T-helper 22 cell (primary cell): Measurements from ENCODE around the gene DYRK1A.
"Not testable (repeated sequence)": the region's sequence is repeated elsewhere in the genome, so short reads cannot be mapped to it uniquely, and the experiment has no call there.

Experiments used
- DNase-seq: peaks from one replicate; pipeline ENCODE4 v3.0.0-alpha.2; 2020; ENCODE audit warnings: low read depth

The DYRK1A gene

DNA sequence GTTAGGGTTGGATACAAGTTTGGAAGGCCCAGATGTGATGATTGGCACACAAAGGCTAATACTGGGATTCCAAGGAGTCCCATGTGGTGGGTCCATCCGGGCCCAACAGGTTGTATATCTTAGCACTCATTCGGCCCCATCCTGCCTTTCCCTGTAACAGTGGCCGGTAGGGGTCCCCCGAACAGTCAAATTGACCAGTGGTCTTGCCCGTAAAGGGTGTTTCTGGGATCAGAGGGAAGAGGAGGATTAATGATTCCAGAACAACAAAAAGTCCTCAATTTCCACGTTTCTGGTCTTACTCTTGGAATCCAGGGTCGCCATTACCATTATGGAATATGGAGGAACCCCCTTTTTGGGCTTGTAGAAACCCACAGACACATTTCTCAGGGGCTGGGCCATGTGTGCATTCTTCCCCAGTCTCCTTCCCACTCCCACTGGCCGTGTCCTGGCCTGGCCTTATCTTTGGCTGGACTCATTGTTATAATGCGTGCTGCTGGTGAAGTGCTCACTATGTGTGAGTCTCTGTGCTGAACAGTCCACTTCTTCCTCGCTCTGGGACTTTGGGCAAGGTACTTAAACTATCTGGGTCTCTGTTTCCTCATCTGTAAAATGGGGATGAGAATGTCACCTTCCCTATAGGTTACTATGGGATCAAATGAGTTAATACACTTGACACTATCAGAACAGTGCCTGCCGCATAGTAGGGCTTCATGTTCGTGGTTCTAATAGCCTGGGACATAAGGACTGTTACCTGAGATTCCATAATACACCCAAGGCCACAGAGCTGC lies 161.8 kb downstream of the DYRK1A start:
- no peak for DNase-seq

DNA sequence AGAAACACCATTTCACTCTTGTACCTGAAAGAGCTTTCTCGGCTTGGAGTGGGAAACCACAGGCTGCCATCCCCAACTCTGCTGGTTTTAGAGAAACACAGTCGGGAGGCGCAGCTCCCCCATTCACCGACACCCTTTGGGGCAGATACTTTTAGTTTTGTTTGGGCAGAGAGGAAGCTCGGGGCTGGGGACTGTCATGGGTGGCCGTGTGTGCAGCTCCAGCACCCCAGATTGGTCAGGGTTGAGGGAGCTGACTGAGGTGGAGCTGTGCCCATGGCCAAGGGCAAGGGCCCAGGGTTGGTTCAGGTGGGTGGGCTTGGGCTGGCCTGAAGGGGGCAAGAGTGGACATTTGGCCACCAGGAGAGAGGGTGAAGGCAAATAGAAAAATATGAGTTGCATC lies 163.1 kb downstream of the DYRK1A start:
- DNase-seq = no peak

DNA sequence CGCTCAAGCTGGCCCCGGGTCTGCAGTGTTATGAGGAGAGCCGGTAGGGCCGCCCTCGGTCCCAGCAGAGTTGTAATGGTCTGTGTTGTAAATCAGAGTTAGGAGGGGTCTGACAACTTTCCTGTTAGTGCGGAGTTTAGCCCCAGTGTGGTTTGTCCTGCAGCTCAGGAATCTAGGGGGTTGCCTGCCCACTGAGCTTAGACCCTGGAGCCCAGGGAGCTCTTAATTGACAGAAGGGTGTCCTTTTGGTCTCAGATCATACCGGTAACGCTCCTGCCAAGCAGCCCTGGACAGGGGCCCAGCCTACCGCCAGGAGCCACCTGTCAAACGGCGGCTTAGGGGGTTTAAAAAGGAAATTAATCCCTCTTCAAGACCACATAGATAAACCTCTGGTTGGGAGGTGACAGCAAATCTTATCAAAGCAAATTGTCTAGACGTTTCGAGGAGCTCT lies 164.4 kb downstream of the DYRK1A start:
- no peak for DNase-seq

DNA sequence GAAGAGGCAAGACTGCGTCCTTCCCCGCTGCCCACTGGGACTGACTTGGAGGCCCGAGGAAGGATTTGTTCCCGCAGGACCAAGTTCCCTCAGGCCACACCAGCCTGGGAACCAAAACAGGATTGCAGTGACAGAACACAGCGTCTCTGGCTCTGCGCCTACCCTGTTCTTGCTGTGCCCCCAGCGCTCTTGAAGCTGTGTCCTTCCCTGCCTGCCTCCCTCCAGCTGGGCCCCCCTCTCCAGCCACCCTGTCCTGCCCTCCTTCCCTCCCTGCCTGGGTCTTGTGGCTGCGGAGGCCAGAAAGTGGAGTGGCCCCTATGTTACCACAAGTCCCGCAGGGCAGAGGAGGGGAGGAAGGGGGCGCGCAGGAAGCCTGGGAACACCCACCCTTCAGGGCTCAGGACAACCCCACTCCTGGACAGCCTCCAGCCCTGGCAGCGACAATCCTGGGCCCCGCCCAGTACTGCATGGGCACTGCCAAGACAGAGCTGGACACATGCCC lies 164.9 kb downstream of the DYRK1A start:
- DNase-seq = no peak

GRCh38 chr21:37532868-37533780 lies 166.6 kb downstream of the DYRK1A start:
- no peak for DNase-seq

DNA sequence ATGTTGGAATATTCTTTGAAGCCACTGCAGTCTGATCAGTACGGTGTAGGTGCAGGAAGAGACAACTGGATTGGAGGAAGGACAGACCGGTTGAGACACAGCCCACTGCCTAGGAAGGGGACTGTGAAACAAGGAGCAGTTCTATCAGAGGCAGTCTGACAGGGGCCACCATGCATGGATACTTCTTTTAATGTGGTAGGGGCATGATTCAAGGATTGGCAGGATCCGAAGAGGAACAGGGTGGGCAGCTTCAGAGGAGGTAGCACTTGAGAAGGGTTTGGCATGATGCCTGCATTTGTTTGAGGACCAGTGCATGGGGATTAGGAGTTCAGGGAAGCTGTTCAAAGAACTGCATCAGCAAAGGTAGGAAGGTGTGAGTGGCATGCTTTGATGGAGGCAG lies 167.9 kb downstream of the DYRK1A start:
- no peak for DNase-seq

DNA sequence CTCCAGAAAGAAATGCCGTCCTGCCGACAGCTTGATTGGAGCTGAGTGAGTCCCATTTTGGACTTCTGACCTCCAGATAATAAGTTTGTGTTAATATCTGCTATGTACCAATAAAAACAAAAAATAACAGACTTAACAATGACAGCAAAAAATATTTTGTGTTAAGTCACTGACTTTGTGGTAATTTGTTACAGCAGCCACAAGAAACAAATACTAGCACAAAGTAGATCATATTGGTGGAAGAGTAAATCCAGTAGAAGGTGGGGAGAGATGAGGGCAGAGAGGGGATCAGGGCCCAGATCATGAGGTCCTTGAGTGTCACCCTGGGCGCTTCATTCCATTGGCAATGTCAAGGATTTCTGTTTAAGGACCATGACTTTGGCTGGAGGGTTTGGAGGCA lies 168.6 kb downstream of the DYRK1A start:
- DNase-seq = no peak

- no peak for DNase-seq
Observed at GRCh38 chr21:37535672-37536071, 169.1 kb downstream of the DYRK1A start.

DNA sequence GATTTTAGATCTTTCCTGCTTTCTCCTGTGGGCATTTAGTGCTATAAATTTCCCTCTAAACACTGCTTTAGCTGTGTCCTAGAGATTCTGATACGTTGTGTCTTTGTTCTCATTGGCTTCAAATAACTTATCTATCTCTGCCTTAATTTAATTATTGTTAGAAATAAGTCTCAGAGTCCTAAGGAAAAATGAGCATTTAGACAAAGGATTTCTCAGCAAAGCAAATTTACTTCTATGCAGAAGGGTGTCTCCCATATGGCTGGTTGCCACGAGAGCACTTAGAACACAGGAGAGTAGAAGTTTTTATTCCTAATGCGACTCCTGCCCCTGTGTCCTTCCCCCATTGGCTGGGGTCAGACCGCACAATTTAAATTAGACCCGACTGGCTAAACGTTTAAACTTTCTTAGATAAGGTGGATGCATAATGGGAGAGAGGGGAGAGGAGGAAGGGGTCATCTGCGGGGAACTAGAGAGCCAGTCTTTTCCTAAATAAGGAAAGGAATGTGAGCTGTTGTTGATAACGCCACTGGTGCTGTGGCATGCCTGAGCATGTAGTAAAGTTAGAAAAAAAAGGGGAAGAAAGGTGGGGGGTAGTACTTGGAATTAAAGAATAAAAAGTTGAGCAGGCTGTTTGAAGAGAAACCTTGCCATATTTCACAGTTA lies 170.2 kb downstream of the DYRK1A start:
- no peak for DNase-seq

GRCh38 chr21:37537391-37537996 lies 170.9 kb downstream of the DYRK1A start:
- no peak for DNase-seq

DNA sequence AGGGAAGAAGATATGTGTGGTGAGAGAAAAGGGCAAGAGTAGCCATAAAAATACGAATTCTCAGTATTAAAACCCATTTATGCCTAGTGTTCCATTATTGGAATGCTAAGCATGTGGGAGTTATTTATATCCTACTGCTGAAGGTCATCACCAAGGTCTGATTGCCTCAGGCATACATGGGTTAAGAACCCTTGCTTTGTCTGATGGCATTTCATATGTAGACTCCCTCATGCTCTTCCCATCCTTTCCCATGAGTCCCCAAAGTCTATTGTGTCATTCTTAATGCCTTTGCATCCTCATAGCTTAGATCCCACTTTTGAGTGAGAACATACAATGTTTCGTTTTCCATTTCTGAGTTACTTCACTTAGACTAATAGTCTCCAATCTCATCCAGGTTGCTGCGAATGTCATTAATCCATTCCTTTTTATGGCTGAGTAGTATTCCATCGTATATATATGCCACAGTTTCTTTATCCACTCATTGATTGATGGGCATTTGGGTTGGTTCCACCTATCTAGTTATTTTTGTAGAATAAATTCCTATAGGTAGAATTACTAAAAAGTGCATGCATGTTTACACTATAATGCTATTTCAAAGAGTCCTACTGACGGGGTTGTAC lies 172.5 kb downstream of the DYRK1A start:
- no peak for DNase-seq

DNA sequence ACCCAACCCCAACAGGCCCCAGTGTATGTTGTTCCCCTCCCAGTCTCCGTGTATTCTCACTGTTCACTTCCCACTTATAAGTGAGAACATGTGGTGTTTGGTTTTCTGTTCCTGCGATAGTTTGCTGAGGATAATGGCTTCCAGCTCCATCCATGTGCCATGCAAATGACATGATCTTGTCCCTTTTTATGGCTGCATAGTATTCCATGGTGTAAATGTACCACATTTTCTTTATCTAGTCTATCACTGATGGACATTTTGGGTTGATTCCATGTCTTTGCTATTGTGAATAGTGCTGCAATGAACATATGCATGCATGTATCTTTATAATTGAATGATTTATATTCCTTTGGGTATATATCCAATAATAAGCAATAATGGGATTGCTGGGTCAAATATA lies 174.6 kb downstream of the DYRK1A start:
- not testable (repeated sequence) for DNase-seq

DNA sequence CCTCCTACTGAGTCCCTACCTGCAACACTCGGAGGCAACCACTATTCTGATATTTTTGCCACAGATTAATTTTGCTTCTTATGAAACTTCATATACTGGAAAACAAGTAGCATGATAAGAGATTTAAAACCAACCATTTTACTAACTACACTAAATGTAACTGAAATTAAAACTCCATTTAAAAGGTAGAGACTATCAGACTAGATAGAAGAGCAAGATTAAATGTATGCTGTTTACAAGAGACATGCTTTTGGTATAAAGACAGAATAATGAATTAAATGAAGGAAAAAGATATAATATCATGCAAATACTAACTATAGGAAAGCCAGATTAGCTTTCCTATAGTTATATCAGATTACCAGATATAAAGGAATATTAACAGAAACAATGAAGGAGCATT lies 175.9 kb downstream of the DYRK1A start:
- no peak for DNase-seq

GRCh38 chr21:37546299-37546908 lies 179.8 kb downstream of the DYRK1A start:
- DNase-seq = no peak

- DNase-seq = no peak
Observed at GRCh38 chr21:37546949-37547614, 180.5 kb downstream of the DYRK1A start.

- DNase-seq = no peak
Observed at GRCh38 chr21:37547615-37548200, 181.1 kb downstream of the DYRK1A start.

GRCh38 chr21:37548521-37548981 lies 182.0 kb downstream of the DYRK1A start:
- no peak for DNase-seq

DNA sequence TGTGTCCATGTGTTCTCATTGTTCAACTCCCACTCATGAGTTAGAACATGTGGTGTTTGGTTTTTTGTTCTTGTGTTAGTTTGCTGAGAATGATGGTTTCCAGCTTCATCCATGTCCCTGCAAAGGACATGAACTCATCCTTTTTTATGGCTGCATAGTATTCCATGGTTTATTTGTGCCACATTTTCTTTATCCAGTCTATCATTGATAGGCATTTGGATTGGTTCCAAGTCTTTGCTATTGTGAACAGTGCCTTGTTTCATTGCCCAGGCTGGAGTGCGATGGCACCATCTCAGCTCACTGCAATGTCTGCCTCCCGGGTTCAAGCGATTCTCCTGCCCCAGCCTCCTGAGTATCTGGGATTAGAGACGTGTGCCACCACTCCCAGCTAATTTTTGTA lies 183.2 kb downstream of the DYRK1A start:
- not testable (repeated sequence) for DNase-seq

- no peak for DNase-seq
Observed at GRCh38 chr21:37550157-37550556, 183.6 kb downstream of the DYRK1A start.
